GM21360 (cell line): ENCODE data around the gene MUC5B.

Experiments used
- ATAC-seq: cut with Tn5 transposase; IDR thresholded peaks from one replicate; pipeline ENCODE4 v1.9.1; 2021; ENCODE audit warnings: mild to moderate bottlenecking, moderate library complexity; ENCODE audit not compliant: unreplicated experiment

MUC5B gene

DNA sequence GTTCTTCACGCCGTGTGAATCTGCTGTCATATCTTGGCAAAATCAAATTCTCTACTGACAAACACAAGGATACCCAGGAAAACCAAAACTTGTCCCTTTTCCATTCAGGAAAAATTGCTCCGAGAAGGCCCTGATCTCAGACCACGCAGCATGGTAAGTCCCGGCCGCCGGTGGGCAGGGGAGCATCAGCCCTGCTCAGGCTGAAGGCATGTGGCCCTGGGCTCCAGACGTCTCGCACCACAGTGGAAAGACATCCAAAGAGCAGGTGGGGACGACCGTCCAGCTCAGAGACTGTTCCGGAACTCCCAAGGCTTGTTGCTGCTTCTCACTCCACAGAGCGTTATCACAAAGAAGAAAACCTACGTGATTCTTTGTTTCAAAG is 56.8 kb downstream of the MUC5B start:
- ATAC-seq = no peak

DNA sequence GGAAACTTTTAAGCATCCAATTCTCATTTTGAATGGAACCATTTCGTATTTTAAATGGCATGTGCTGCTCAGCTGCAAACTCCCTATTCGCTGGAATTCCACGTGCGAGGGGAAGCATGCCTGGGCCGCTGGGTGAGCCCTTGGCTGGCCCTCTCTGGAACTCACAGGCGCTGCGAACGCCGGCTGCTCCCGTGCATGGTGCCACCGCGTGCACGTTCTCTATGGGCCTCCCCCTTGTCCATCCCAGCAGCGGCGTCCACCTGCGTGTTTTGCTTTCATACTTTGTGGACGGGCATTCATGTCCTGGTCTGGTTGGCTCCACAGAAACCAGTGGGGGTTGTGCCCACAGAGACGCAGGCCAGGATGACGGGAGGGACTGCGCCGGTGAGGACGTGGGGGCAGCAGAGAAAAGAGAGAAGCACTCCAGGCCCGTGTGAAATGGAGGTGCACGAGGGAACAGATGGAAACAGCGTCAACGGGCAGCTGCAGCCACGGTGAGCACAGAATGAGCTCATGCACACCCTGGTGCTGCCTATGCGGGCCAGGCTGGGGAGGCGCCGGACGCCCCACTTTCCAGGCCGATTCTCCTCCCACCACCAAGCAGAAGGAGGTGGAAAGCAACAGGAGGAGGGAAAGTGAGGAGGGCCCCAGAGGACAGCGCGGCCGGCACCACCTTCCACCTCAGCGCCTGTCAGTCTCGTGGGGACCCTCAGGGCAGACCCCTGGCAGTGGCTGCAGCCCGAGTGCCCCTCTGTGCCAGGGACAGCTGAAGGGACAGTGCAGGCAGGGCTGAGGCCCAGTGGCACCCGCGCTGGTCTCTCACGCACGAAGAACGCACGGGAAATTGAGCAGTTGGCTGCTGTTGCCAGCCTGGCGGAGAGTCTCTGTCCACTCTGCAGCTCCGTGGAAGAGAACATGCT is 57.5 kb downstream of the MUC5B start:
- ATAC-seq = no peak

GRCh38 chr11:1281326-1281973 is 58.6 kb downstream of the MUC5B start:
- ATAC-seq = no peak

- ATAC-seq = no peak
Observed at GRCh38 chr11:1281974-1282365, 59.1 kb downstream of the MUC5B start.

GRCh38 chr11:1283091-1283511 is 60.2 kb downstream of the MUC5B start:
- ATAC-seq = no peak

- ATAC-seq = no peak
Observed at GRCh38 chr11:1283906-1284305, 61.0 kb downstream of the MUC5B start.

- no peak for ATAC-seq
Observed at GRCh38 chr11:1285316-1285744, 62.5 kb downstream of the MUC5B start.

GRCh38 chr11:1285876-1286275 is 63.0 kb downstream of the MUC5B start:
- ATAC-seq = no peak

DNA sequence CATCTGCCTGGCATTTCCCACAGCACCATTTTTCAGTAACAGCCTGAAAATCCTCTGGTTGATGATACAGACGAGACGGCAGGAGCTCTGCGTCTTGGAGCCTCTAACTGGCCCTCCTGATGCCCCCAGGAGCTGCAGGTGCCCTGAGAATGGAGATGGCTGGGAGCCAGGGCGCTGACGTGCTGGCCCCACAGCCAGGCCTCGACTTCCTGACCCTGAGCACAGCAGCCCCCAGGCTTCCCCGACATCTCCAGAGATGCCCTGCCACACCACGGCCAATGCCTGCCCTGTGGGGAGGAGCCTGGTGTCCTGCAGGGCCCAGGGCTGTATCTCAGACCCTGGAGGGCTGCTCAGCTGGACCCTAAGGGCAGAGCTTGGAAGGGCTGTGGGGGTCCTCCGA is 65.1 kb downstream of the MUC5B start:
- ATAC-seq = no peak

GRCh38 chr11:1288426-1289151 is 65.7 kb downstream of the MUC5B start:
- no peak for ATAC-seq

DNA sequence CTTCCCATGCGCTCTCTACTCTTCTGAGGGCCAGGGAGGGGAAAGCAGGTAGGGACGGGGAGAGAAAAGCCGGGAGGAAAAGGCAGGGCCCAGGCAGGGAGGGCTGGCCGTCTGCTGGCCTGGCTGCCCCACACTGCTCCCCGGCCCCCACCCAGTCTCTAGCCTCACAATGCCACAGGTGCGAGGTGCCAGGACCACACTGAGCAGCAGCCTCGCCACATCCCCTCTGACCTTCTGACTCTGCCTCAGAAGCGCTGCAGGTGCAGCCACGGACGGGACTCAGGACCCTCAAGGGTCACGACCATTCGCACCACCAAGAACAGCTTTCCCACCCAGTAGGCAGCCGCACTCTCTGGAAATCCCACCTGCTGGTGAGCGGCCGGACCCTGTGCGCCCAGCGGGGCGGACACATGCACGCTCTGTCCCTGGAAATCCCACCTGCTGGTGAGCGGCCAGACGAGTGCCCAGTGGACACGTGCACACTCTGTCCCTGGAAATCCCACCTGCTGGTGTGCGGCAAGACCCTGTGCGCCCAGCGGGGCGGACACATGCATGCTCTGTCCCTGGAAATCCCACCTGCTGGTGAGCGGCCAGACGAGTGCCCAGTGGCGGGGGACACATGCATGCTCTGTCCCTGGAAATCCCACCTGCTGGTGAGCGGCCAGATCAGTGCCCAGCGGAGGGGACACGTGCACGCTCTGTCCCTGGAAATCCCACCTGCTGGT is 66.5 kb downstream of the MUC5B start:
- no peak for ATAC-seq

- ATAC-seq = no peak
Observed at GRCh38 chr11:1290052-1291040, 67.5 kb downstream of the MUC5B start.

- no peak for ATAC-seq
Observed at GRCh38 chr11:1291295-1292017, 68.6 kb downstream of the MUC5B start.

DNA sequence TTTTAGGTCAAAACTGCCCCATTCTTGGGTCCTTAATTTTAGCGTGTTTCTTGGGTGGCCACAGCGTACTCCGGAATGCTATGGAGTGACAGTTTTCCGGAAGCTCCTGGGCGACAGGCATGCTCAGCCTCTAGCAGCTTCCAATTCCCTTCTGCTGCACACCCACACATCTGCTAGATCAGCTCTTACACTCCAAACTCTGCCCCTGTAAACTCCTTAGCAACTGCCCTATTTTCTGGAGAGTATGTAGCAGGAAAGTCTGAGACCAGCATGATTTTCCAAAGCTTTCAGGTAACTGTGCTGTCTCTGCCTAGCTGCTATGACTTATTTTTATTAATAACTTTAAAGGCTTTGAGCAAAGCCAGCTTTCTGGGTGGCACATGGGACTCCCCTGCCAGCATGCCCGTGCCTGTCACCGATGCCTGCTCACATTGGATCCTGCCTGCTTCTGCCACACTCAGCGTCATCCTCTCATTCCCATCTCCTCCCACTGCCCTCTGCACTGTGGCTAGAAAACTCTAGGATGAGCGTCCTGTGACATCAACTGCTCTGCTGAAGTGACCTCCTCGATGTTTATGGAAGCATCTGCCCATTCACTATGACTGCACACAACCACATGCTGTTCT is 69.3 kb downstream of the MUC5B start:
- no peak for ATAC-seq

DNA sequence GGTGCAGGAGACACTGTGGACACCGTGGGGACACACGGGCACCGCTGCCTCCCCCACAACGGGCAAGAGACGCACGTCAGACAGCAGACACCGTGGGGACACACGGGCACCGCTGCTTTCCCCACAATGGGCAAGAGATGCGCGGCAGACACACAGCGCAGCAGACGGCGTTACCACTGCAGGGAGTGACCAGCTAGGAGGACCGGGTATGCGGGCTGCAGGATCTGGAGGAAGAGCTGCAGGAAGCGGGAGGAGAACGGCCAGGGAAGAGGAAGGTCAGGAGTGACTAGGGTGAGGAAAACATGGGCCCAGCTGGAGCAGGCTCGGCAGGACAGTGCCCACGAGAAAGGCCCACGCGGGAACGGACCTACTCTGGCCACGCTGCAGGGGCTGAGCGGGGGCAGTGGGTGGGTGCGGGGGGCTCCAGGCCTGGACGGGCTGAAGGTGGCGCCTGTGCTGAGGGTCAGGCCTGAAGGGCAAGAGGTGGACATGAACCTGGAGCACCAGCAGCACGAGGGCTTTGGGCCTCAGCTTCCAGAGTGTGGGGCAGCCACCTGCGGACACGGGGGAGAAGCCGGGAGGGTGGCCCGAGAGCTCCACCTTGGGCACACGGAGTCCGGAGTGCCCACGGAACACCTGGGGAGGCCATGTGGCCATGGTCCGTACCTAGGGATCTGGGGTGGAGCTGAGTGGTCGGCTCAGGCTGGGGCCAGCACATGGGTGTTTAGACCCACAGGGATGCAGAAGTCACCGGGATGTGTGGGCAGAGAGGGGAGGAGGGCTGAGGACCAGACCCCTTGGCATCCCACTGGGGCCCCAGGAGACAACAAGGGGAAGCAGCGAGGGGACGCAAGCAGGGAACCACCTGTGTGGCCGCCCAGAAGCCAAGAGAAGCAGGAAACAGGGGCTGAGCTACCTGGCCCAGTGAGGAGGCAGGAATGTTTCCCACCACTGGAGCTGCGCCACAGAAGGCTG is 70.1 kb downstream of the MUC5B start:
- ATAC-seq = no peak

- ATAC-seq = no peak
Observed at GRCh38 chr11:1293619-1294015, 70.8 kb downstream of the MUC5B start.

GRCh38 chr11:1295086-1295485 is 72.2 kb downstream of the MUC5B start:
- no peak for ATAC-seq
